Cardiac muscle cell (in vitro differentiated cells and primary cell): ENCODE data around the gene TSHZ1. TPM values are rescaled to one million over a fixed set of nuclear protein-coding genes. Genes with fewer than 3 reads are reported as not detected.

Source experiments
- DNase-seq, 2 donors: peaks; one replicate each; pipeline versions ENCODE4 v3.0.0 to v3.0.0-alpha.2; 2010 to 2017; ENCODE audit warnings: low read depth in 1 of 2, low spot score in 1 of 2
- H3K27ac ChIP-seq: fragments of 200-600 bp; sonication (generic); 2 replicates; pipeline ENCODE4 v1.5.1; 2016
- H3K27me3 ChIP-seq: fragments of 200-600 bp; sonication (generic); 2 replicates; pipeline ENCODE4 v1.6.0; 2016; ENCODE audit warnings: control low read depth
- H3K36me3 ChIP-seq: fragments of 200-600 bp; sonication (generic); 2 replicates; pipeline ENCODE4 v1.5.1; 2016; ENCODE audit warnings: control low read depth
- H3K4me1 ChIP-seq: fragments of 200-600 bp; sonication (generic); 2 replicates; pipeline ENCODE4 v1.8.1; 2017; ENCODE audit warnings: low read depth, mild to moderate bottlenecking, mixed run types
- H3K4me3 ChIP-seq: fragments of 200-600 bp; sonication (generic); 2 replicates; pipeline ENCODE4 v1.5.1; 2016; ENCODE audit warnings: mild to moderate bottlenecking
- H3K9me3 ChIP-seq: fragments of 200-600 bp; sonication (generic); 2 replicates; pipeline ENCODE4 v1.5.1; 2017; ENCODE audit warnings: low read depth, mild to moderate bottlenecking, control low read depth
- CTCF ChIP-seq: IDR thresholded peaks from 2 replicates; pipeline ENCODE4 v1.5.1; 2012; ENCODE audit warnings: low read depth, mild to moderate bottlenecking, low read length
- polyA plus RNA-seq: library from polyadenylated mRNA; unstranded; fragments of >200 nt; fragmentation: Nextera tagmentation; extraction: Ambion mirVana; gene quantifications from 2 replicates; pipeline ENCODE4 v1.2.1, GENCODE V29; 2016
- total RNA-seq: library from RNA; depleted of rRNA; stranded (reverse); fragments of >200 nt; gene quantifications from 2 replicates; pipeline ENCODE4 v1.2.3, GENCODE V29; 2016

TSHZ1 gene
- total and polyA plus RNA-seq, 2 experiments from 2014 or later = 6.5 to 13.5 TPM

GRCh38 chr18:75285876-75286275 is 75.3 kb downstream of the TSHZ1 start:
- H3K4me1 ChIP-seq = no peaks in the 10 kb centered on the region
- H3K27ac ChIP-seq = no peak overlapping the region
- H3K36me3 ChIP-seq = no peaks in the 10 kb centered on the region
- no peaks in the 10 kb centered on the region for H3K27me3 ChIP-seq
- H3K4me3 ChIP-seq = no peak overlapping the region
- H3K9me3 ChIP-seq = no peaks in the 10 kb centered on the region
- no peak for TF ChIP-seq CTCF
- no peak for DNase-seq

GRCh38 chr18:75287006-75287405 is 76.4 kb downstream of the TSHZ1 start:
- no peak for TF ChIP-seq CTCF

GRCh38 chr18:75287700-75288099 is 77.1 kb downstream of the TSHZ1 start:
- Histone ChIP-seq H3K36me3 (no peaks in the 10 kb centered on the region), H3K4me3 (no peak overlapping the region), H3K27me3 (no peaks in the 10 kb centered on the region), H3K9me3 (no peaks in the 10 kb centered on the region), H3K4me1 (no peaks in the 10 kb centered on the region), H3K27ac (no peak overlapping the region)
- DNase-seq = no peak
- TF ChIP-seq CTCF = no peak

More at GRCh38 chr18:75287006-75287405, 76.4 kb downstream of the TSHZ1 start:
- Histone ChIP-seq H3K4me1 (no peaks in the 10 kb centered on the region), H3K9me3 (no peaks in the 10 kb centered on the region), H3K36me3 (no peaks in the 10 kb centered on the region), H3K4me3 (no peak overlapping the region), H3K27ac (no peak overlapping the region), H3K27me3 (no peaks in the 10 kb centered on the region)
- DNase-seq = no peak

GRCh38 chr18:75289761-75290160 is 79.2 kb downstream of the TSHZ1 start:
- DNase-seq = no peak
- Histone ChIP-seq H3K4me3 (no peak overlapping the region), H3K27ac (no peak overlapping the region), H3K4me1 (no peaks in the 10 kb centered on the region), H3K9me3 (no peaks in the 10 kb centered on the region), H3K27me3 (no peaks in the 10 kb centered on the region), H3K36me3 (no peaks in the 10 kb centered on the region)
- no peak for TF ChIP-seq CTCF

- DNase-seq = no peak
- Histone ChIP-seq H3K27ac (no peak overlapping the region), H3K4me1 (no peaks in the 10 kb centered on the region), H3K27me3 (no peaks in the 10 kb centered on the region), H3K4me3 (no peak overlapping the region), H3K9me3 (no peaks in the 10 kb centered on the region), H3K36me3 (no peaks in the 10 kb centered on the region)
- TF ChIP-seq CTCF = no peak
Observed at GRCh38 chr18:75290737-75291358, 80.3 kb downstream of the TSHZ1 start.
